WTC11 (cell line): Measurements from ENCODE around the gene SCN8A. TPM values are rescaled to one million over a fixed set of nuclear protein-coding genes. Genes with fewer than 3 reads are reported as not detected.

Experiments used
- ATAC-seq: fragments of 200-7000 bp; cut with Tn5 transposase; 2 replicates; pipeline ENCODE4 v1.10.0; 2021; ENCODE audit warnings: mild to moderate bottlenecking, moderate library complexity
- CTCF ChIA-PET: fragments of 300-600 bp; sonication (Branson Sonifier 250); formaldehyde crosslinking; loops from one replicate; lab custom pipeline; 2021; ENCODE audit warnings: antibody characterized with exemption; lab: Charles Lee
- POLR2A ChIA-PET: fragments of 350-600 bp; sonication (Branson Sonifier 250); formaldehyde crosslinking; loops from one replicate; lab custom pipeline; 2021; ENCODE audit warnings: antibody characterized with exemption; lab: Charles Lee
- DNase-seq: peaks from one replicate; pipeline ENCODE4 v3.0.0; 2021; ENCODE audit warnings: low spot score
- H3K27ac Mint-ChIP-seq: 2 replicates; pipeline ENCODE4 v1.8.0; 2021; ENCODE audit warnings: mixed read lengths
- H3K27me3 Mint-ChIP-seq: 2 replicates; pipeline ENCODE4 v1.8.0; 2021; ENCODE audit warnings: low read depth, mild to moderate bottlenecking, moderate library complexity, mixed read lengths
- H3K36me3 Mint-ChIP-seq: 2 replicates; pipeline ENCODE4 v1.8.0; 2021; ENCODE audit warnings: mixed read lengths
- H3K4me1 Mint-ChIP-seq: 2 replicates; pipeline ENCODE4 v1.8.0; 2022; ENCODE audit warnings: mixed read lengths
- H3K4me3 Mint-ChIP-seq: 2 replicates; pipeline ENCODE4 v1.8.0; 2021; ENCODE audit warnings: mild to moderate bottlenecking, moderate library complexity, mixed read lengths
- H3K9me3 Mint-ChIP-seq: 2 replicates; pipeline ENCODE4 v1.8.0; 2021; ENCODE audit warnings: mixed read lengths
- AFF4 ChIP-seq: sonication (generic); formaldehyde crosslinking; IDR thresholded peaks from 2 replicates; pipeline ENCODE4 v1.8.1; 2023; ENCODE audit warnings: mild to moderate bottlenecking, missing genetic modification reagents, borderline replicate concordance
- CREM ChIP-seq: sonication (generic); formaldehyde crosslinking; IDR thresholded peaks from 2 replicates; pipeline ENCODE4 v1.8.1; 2022; ENCODE audit warnings: mild to moderate bottlenecking, missing genetic modification reagents, moderate library complexity
- E2F4 ChIP-seq: sonication (generic); formaldehyde crosslinking; IDR thresholded peaks from 2 replicates; pipeline ENCODE4 v1.8.1; 2022; ENCODE audit warnings: low read depth, mild to moderate bottlenecking, moderate library complexity, missing genetic modification reagents, borderline replicate concordance
- ETV6 ChIP-seq: sonication (generic); formaldehyde crosslinking; IDR thresholded peaks from 2 replicates; pipeline ENCODE4 v1.8.1; 2022; ENCODE audit warnings: mild to moderate bottlenecking, missing genetic modification reagents
- FOXJ3 ChIP-seq: sonication (generic); formaldehyde crosslinking; IDR thresholded peaks from 2 replicates; pipeline ENCODE4 v1.9.0; 2021; ENCODE audit warnings: missing genetic modification reagents, mild to moderate bottlenecking, borderline replicate concordance
- FOXP1 ChIP-seq: sonication (generic); formaldehyde crosslinking; IDR thresholded peaks from 2 replicates; pipeline ENCODE4 v1.8.0; 2022; ENCODE audit warnings: missing genetic modification reagents, mild to moderate bottlenecking, moderate library complexity, borderline replicate concordance
- HMGXB4 ChIP-seq: sonication (generic); formaldehyde crosslinking; IDR thresholded peaks from 2 replicates; pipeline ENCODE4 v1.8.1; 2023; ENCODE audit warnings: mild to moderate bottlenecking, moderate library complexity, missing genetic modification reagents
- SMAD4 ChIP-seq: sonication (generic); formaldehyde crosslinking; IDR thresholded peaks from 2 replicates; pipeline ENCODE4 v1.8.0; 2022; ENCODE audit warnings: mild to moderate bottlenecking, missing genetic modification reagents
- SP1 ChIP-seq: sonication (generic); formaldehyde crosslinking; conservative IDR thresholded peaks from 2 replicates; pipeline ENCODE4 v1.8.1; 2022; ENCODE audit warnings: missing genetic modification reagents
- ZNF263 ChIP-seq: sonication (generic); formaldehyde crosslinking; IDR thresholded peaks from 2 replicates; pipeline ENCODE4 v1.8.1; 2022; ENCODE audit warnings: low read depth, mild to moderate bottlenecking, moderate library complexity, missing genetic modification reagents
- ZNF317 ChIP-seq: sonication (generic); formaldehyde crosslinking; IDR thresholded peaks from 2 replicates; pipeline ENCODE4 v1.8.1; 2023; ENCODE audit warnings: low read depth, mild to moderate bottlenecking, moderate library complexity, missing genetic modification reagents, borderline replicate concordance
- ZNF512 ChIP-seq: sonication (generic); formaldehyde crosslinking; IDR thresholded peaks from 2 replicates; pipeline ENCODE4 v1.8.1; 2022; ENCODE audit warnings: missing genetic modification reagents, borderline replicate concordance
- total RNA-seq: library from RNA; stranded (reverse); gene quantifications from 3 replicates; pipeline ENCODE4 v1.2.3, GENCODE V29; 2021
- TF ChIP-seq, protein P1 (sequence below): sonication (generic); formaldehyde crosslinking; conservative IDR thresholded peaks from 2 replicates; pipeline ENCODE4 v1.8.1; 2023; ENCODE audit warnings: mild to moderate bottlenecking, low read depth, missing genetic modification reagents, moderate library complexity
- TF ChIP-seq, protein P2 (sequence below): sonication (generic); formaldehyde crosslinking; IDR thresholded peaks from 2 replicates; pipeline ENCODE4 v1.8.1; 2022; ENCODE audit warnings: mild to moderate bottlenecking, moderate library complexity, missing genetic modification reagents

Gene SCN8A
- total RNA-seq, 1 experiment from 2014 or later, result 14.4 TPM

- POLR2A ChIA-PET, result interaction anchor here (1.4 to 1.5 kb wide), 2 partner anchors 14 to 21 kb away, joined by 3 to 4 read pairs; no protein-coding TSS in a partner anchor
- no peaks in the 10 kb centered on the region for H3K9me3 Mint-ChIP-seq
- H3K36me3 Mint-ChIP-seq, result no peaks in the 10 kb centered on the region
- no peak overlapping the region for H3K27ac Mint-ChIP-seq
- peak; percentile 62 for DNase-seq
- TF ChIP-seq SMAD4 (CRISPR knock-in tag), result no peak
- 0 out of 2 replicates have a peak, but pooled peaks have one; percentile 16 for TF ChIP-seq ZNF263 (CRISPR knock-in tag)
- no peak for TF ChIP-seq AFF4
- TF ChIP-seq FOXP1 (CRISPR knock-in tag), result peak; percentile 43; the same call in 1 of the 2 replicates
- TF ChIP-seq FOXJ3, result no peak
- no peak for TF ChIP-seq CREM
- no peak for TF ChIP-seq ZNF512 (CRISPR knock-in tag)
- TF ChIP-seq, protein P1, sequence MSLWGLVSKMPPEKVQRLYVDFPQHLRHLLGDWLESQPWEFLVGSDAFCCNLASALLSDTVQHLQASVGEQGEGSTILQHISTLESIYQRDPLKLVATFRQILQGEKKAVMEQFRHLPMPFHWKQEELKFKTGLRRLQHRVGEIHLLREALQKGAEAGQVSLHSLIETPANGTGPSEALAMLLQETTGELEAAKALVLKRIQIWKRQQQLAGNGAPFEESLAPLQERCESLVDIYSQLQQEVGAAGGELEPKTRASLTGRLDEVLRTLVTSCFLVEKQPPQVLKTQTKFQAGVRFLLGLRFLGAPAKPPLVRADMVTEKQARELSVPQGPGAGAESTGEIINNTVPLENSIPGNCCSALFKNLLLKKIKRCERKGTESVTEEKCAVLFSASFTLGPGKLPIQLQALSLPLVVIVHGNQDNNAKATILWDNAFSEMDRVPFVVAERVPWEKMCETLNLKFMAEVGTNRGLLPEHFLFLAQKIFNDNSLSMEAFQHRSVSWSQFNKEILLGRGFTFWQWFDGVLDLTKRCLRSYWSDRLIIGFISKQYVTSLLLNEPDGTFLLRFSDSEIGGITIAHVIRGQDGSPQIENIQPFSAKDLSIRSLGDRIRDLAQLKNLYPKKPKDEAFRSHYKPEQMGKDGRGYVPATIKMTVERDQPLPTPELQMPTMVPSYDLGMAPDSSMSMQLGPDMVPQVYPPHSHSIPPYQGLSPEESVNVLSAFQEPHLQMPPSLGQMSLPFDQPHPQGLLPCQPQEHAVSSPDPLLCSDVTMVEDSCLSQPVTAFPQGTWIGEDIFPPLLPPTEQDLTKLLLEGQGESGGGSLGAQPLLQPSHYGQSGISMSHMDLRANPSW (CRISPR knock-in tag), result no peak
- TF ChIP-seq HMGXB4 (CRISPR knock-in tag), result peak; percentile 25; the same call in 1 of the 2 replicates
- TF ChIP-seq, protein P2, sequence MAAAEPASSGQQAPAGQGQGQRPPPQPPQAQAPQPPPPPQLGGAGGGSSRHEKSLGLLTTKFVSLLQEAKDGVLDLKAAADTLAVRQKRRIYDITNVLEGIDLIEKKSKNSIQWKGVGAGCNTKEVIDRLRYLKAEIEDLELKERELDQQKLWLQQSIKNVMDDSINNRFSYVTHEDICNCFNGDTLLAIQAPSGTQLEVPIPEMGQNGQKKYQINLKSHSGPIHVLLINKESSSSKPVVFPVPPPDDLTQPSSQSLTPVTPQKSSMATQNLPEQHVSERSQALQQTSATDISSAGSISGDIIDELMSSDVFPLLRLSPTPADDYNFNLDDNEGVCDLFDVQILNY (CRISPR knock-in tag), result peak; percentile 69
- peak; percentile 33; the same call in 1 of the 2 replicates for TF ChIP-seq ETV6 (CRISPR knock-in tag)
- TF ChIP-seq ZNF317, result no peak
- TF ChIP-seq E2F4 (CRISPR knock-in tag), result no peak
- 0 out of 2 replicates have a peak, but pooled peaks have one; percentile 29 for TF ChIP-seq SP1
- CTCF ChIA-PET, result interaction anchor here (0.6 to 2.5 kb wide), 17 partner anchors 10 to 322 kb away, joined by 3 to 25 read pairs (median 5); no protein-coding TSS in a partner anchor
- peak; percentile 36 for ATAC-seq
- H3K4me1 Mint-ChIP-seq, result peaks cover 49% of the 10 kb centered on the region
- H3K4me3 Mint-ChIP-seq, result peak overlapping the region; percentile 60
- H3K27me3 Mint-ChIP-seq, result peaks cover 68% of the 10 kb centered on the region
These were observed 258.1 kb downstream of the SCN8A start for GRCh38 chr12:51848841-51849735.
